Chondrocyte (in vitro differentiated cells): ENCODE data around the gene DENND4A. TPM values are rescaled to one million over a fixed set of nuclear protein-coding genes. Genes with fewer than 3 reads are reported as not detected.

Experiments
- DNase-seq: peaks from one replicate; pipeline ENCODE4 v3.0.0; 2021; ENCODE audit warnings: mixed read lengths, low spot score
- H3K27ac Mint-ChIP-seq: one replicate; pipeline ENCODE4 v1.8.0; 2021; ENCODE audit warnings: mild to moderate bottlenecking, moderate library complexity, mixed read lengths; ENCODE audit not compliant: unreplicated experiment
- H3K27me3 Mint-ChIP-seq: 2 replicates; pipeline ENCODE4 v1.8.0; 2021; ENCODE audit warnings: low read depth, mixed read lengths
- H3K36me3 Mint-ChIP-seq: 2 replicates; pipeline ENCODE4 v1.8.0; 2021; ENCODE audit warnings: low read depth, mixed read lengths
- H3K4me1 Mint-ChIP-seq: 2 replicates; pipeline ENCODE4 v1.8.0; 2021; ENCODE audit warnings: low read depth, mild to moderate bottlenecking, mixed read lengths
- H3K4me3 Mint-ChIP-seq: one replicate; pipeline ENCODE4 v1.8.0; 2021; ENCODE audit warnings: mild to moderate bottlenecking, moderate library complexity, mixed read lengths; ENCODE audit not compliant: unreplicated experiment
- H3K9me3 Mint-ChIP-seq: 2 replicates; pipeline ENCODE4 v1.8.0; 2021; ENCODE audit warnings: low read depth, mixed read lengths
- CTCF ChIP-seq: fragments of 200-600 bp; sonication (generic); IDR thresholded peaks from 2 replicates; pipeline ENCODE4 v1.5.0; 2021; ENCODE audit warnings: antibody characterized with exemption, mild to moderate bottlenecking, moderate library complexity
- total RNA-seq: library from RNA; stranded (reverse); gene quantifications from 3 replicates; pipeline ENCODE4 v1.2.1, GENCODE V29; 2021

The DENND4A gene
- total RNA-seq, 1 donor from 2014 or later: 9.7 TPM

GRCh38 chr15:65666257-65666656 lies 125.8 kb downstream of the DENND4A start:
- TF ChIP-seq CTCF: no peak
- peaks cover 10% of the 10 kb centered on the region for H3K36me3 Mint-ChIP-seq
- no peak for DNase-seq
- H3K4me1 Mint-ChIP-seq: no peaks in the 10 kb centered on the region
- no peaks in the 10 kb centered on the region for H3K27me3 Mint-ChIP-seq
- no peak overlapping the region for H3K4me3 Mint-ChIP-seq
- no peaks in the 10 kb centered on the region for H3K9me3 Mint-ChIP-seq
- no peak overlapping the region for H3K27ac Mint-ChIP-seq

- H3K4me1 Mint-ChIP-seq: no peaks in the 10 kb centered on the region
- H3K27me3 Mint-ChIP-seq: no peaks in the 10 kb centered on the region
- peaks cover 4% of the 10 kb centered on the region for H3K36me3 Mint-ChIP-seq
- no peak overlapping the region for H3K4me3 Mint-ChIP-seq
- H3K9me3 Mint-ChIP-seq: no peaks in the 10 kb centered on the region
- no peak for TF ChIP-seq CTCF
- no peak overlapping the region for H3K27ac Mint-ChIP-seq
- DNase-seq: no peak
These were observed 128.6 kb downstream of the DENND4A start for GRCh38 chr15:65663521-65663920.

DNA sequence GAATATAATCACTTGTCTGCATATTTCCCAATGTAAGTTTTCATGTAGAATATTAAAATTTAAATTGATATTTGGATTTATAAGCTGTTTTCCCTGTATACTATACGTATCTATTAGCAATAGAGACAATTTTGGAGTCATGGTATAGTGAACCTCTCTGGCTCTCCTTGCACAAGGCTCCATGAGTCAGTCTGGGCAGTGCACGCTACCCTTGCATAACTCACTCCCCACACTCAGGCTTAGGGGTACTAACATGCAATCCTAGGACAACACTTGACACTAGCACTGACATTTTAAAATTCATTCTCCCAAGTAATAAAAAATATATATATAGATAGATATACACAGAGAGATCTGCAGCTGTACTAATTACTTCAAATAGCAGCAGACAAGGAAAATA lies 131.2 kb downstream of the DENND4A start:
- no peaks in the 10 kb centered on the region for H3K4me1 Mint-ChIP-seq
- TF ChIP-seq CTCF: no peak
- H3K27ac Mint-ChIP-seq: no peak overlapping the region
- no peaks in the 10 kb centered on the region for H3K9me3 Mint-ChIP-seq
- no peaks in the 10 kb centered on the region for H3K27me3 Mint-ChIP-seq
- no peak overlapping the region for H3K4me3 Mint-ChIP-seq
- no peak for DNase-seq
- H3K36me3 Mint-ChIP-seq: peaks cover 5% of the 10 kb centered on the region

DNA sequence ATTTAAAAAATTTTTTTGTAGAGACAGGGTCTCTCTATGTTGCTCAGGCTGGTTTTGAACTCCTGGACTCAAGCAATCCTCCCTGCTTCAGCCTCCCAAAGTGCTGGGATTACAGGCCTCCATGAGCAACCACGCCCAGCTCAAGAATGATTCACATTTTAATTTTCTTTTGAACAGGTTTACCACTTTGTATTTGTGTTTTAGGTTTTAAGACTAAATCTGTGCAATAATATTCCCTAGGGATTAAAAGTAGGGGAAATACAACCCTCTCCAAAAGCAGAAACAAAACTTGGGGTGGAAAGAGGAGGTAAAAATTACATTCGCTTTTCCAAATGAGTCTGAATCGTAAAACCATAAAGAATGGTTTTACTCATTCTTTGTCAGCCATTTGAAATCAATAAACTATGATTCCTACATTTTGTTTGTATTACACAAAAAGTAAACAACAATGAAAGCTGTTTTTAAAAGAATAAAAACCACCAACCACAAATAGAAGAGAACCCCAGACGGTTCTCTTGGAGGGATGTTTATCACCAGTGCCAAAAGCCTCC lies 132.5 kb downstream of the DENND4A start:
- Mint-ChIP-seq H3K36me3 (peaks cover 3% of the 10 kb centered on the region), H3K4me3 (no peak overlapping the region), H3K27me3 (no peaks in the 10 kb centered on the region), H3K9me3 (no peaks in the 10 kb centered on the region), H3K27ac (no peak overlapping the region), H3K4me1 (peaks cover 7% of the 10 kb centered on the region)
- DNase-seq: no peak
- no peak for TF ChIP-seq CTCF

DNA sequence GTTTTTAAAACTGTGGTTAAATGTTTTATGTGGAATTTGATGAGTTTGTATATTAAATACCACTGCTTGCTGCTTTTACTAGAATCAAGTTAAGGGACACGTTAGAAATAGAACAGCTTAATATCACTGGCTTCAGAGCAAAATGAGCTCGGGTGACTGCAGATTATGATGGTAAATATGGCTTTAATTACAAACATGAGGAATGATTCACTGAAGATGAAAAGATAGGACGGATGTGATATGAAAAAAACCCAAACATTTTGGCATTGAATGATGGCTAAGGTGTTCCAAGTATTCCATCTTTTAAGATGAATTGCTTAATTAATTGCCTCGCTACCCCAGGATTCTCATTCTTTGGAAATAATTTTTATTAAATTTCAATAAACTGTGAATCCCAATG lies 136.6 kb downstream of the DENND4A start:
- no peak overlapping the region for H3K27ac Mint-ChIP-seq
- peaks cover 12% of the 10 kb centered on the region for H3K36me3 Mint-ChIP-seq
- no peak for DNase-seq
- H3K9me3 Mint-ChIP-seq: no peaks in the 10 kb centered on the region
- H3K4me3 Mint-ChIP-seq: no peak overlapping the region
- no peak for TF ChIP-seq CTCF
- peaks cover 18% of the 10 kb centered on the region for H3K4me1 Mint-ChIP-seq
- no peaks in the 10 kb centered on the region for H3K27me3 Mint-ChIP-seq
